ENCODE measurements around the gene SNPH. TPM values are rescaled to one million over a fixed set of nuclear protein-coding genes. Genes with fewer than 3 reads are reported as not detected.
A peak's percentile ranks its signal among the peaks of the same experiment; 100 is the strongest.
"Not testable (repeated sequence)": the region's sequence is repeated elsewhere in the genome, so short reads cannot be mapped to it uniquely, and the experiment has no call there.

Gene SNPH
- 1.1 TPM for polyA plus RNA-seq (2013, experiment 1 of 2)
- polyA plus RNA-seq (2013, experiment 2 of 2), result 1.1 TPM

DNA sequence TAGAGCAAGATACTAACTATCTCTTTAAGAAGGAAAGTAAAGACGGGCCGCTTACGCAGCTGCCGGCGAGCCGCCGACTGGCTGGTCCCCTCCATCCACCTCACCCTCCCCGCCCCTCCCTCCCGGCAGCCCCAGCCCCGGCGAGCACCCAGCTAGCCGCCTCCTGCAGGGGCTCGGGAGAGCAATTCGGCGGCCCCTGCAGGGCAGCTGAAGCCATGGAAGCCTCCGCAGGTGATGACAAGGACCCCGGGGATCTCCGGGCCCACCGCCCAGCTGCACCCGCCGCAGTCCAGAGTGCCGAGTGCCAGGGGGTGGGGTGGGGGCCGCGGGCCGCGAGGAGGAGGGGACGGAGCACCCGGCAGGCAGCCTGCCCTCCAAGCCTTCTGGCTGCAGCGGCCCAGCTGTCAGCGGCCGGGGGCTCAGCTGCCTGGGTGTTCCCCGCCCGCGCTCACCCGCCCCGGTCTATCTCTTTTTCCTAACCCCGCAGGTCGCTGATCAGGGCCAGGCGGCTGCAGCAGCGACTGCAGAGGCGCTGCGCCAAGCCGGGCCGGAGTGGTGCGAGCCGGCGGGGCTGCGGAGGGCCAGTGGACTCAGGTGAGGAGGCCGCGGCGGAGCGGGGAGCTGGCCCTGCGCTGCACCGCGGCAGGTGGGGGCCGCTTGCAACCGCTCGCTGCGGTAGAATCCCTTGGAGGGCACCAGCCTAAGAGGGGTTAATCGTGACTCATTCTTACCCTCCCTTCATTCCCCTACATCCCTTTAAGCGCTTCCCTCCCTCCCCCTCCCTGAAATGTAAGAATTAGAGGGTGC is at the start of gene SNPH:
SNPH (plus strand) TSS at position 128 of the 807 bp plus-strand sequence. CDS start 29,946 bp downstream, outside the sequence.
- Histone ChIP-seq H2AK5ac (ENCODE audit: low read depth, low read length) (no peak within 1 kb of the TSS), H3K4me3 (ENCODE audit: low read length in 2 of 2) (peak within 1 kb of the TSS; percentile 46 to 81), H3K79me1 (ENCODE audit: low read depth, low read length) (no peaks in the 10 kb centered on the region), H2BK12ac (ENCODE audit: low read length) (no peak within 1 kb of the TSS), H3K14ac (ENCODE audit: low read length) (no peak within 1 kb of the TSS), H3K27me3 (ENCODE audit: control insufficient read depth in 3 of 3, insufficient read depth in 3 of 3, low read depth in 1 of 3, low read length in 3 of 3) (peaks cover 0 to 71% (median 11%) of the 10 kb centered on the region in 3 experiments), H2AFZ (ENCODE audit: low read length) (peak within 1 kb of the TSS; percentile 98), H3K4ac (ENCODE audit: low read length) (no peak within 1 kb of the TSS), H3K9me3 (replicated peaks in 1 of 2; ENCODE audit: control insufficient read depth in 2 of 2, insufficient read depth in 1 of 2, low read depth in 1 of 2, low read length in 2 of 2) (no peaks in the 10 kb centered on the region), H3K9ac (ENCODE audit: low read depth, low read length, poor library complexity) (peak within 1 kb of the TSS; percentile 50), H2BK15ac (ENCODE audit: low read length) (no peak within 1 kb of the TSS), H2BK5ac (ENCODE audit: low read length) (no peak within 1 kb of the TSS), H3K4me1 (ENCODE audit: control insufficient read depth in 2 of 2, insufficient read depth in 1 of 2, low read depth in 1 of 2, low read length in 2 of 2) (peaks cover 4 to 5% of the 10 kb centered on the region in 2 donors), H3K4me2 (ENCODE audit: insufficient read depth, low read length, poor library complexity, severe bottlenecking) (peak within 1 kb of the TSS; percentile 73), H3K18ac (ENCODE audit: low read length) (peak within 1 kb of the TSS; percentile 89), H4K91ac (ENCODE audit: low read depth, low read length, poor library complexity) (no peak within 1 kb of the TSS), H3K36me3 (replicated peaks in 1 of 2; ENCODE audit: control insufficient read depth in 2 of 2, insufficient read depth in 2 of 2, low read length in 2 of 2) (no peaks in the 10 kb centered on the region), H3K27ac (replicated peaks; ENCODE audit: low read length) (no peak within 1 kb of the TSS), H4K8ac (ENCODE audit: low read depth, low read length) (no peak within 1 kb of the TSS), H2BK120ac (ENCODE audit: low read depth, low read length) (no peak within 1 kb of the TSS), H3K23ac (ENCODE audit: low read depth, low read length, poor library complexity) (no peak within 1 kb of the TSS)
- no CpG with 5 or more reads among the region's 61 CpGs for WGBS, 2 donors (ENCODE audit: extremely low coverage in 2 of 2, insufficient read length in 2 of 2, insufficient replicate concordance in 1 of 2)
- DNase-seq (ENCODE audit: low spot score), result peak; percentile 49

DNA sequence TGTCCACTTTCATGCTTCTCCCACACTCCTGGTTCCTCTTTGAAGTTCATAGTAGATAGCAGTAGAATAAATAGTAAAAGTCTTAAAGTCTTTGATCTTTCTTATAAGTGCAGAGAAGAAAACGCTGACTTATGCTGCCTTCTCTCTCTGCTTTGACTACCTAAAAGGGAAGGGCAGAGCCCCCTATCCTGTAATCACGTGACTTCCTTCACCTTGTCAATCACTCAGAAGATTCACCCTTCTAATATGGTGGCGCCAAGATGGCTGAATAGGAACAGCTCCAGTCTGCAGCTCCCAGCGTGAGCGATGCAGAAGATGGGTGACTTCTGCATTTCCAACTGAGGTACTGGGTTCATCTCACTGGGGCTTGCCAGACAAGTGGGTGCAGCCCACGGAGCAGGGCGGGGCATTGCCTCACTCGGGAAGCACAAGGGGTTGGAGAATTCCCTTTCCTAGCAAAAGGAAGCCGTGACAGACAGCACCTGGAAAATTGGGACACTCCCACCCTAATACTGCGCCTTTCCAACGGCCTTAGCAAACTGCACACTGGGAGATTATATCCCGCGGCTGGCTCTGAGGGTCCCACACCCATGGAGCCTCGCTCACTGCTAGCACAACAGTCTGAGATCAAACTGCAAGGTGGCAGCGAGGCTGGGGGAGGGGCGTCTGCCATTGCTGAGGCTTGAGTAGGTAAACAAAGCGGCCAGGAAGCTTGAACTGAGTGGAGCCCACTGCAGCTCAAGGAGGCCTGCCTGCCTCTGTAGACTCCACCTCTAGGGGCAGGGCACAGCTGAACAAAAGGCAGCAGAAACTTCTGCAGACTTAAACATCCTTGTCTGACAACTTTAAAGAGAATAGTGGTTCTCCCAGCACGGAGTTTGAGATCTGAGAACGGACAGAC is 49.3 kb upstream of the SNPH start:
- not testable (repeated sequence) for H3K4me2 ChIP-seq (ENCODE audit: insufficient read depth, low read length, poor library complexity, severe bottlenecking); H2BK5ac ChIP-seq (ENCODE audit: low read length); H2BK15ac ChIP-seq (ENCODE audit: low read length); H3K23ac ChIP-seq (ENCODE audit: low read depth, low read length, poor library complexity); H3K4me1 ChIP-seq (ENCODE audit: control insufficient read depth in 2 of 2, insufficient read depth in 1 of 2, low read depth in 1 of 2, low read length in 2 of 2); H2BK12ac ChIP-seq (ENCODE audit: low read length); H3K14ac ChIP-seq (ENCODE audit: low read length); H3K79me1 ChIP-seq (ENCODE audit: low read depth, low read length); H3K18ac ChIP-seq (ENCODE audit: low read length); H3K27ac ChIP-seq (replicated peaks; ENCODE audit: low read length); H4K91ac ChIP-seq (ENCODE audit: low read depth, low read length, poor library complexity); DNase-seq (ENCODE audit: low spot score); H3K36me3 ChIP-seq (replicated peaks in 1 of 2; ENCODE audit: control insufficient read depth in 2 of 2, insufficient read depth in 2 of 2, low read length in 2 of 2); H3K9ac ChIP-seq (ENCODE audit: low read depth, low read length, poor library complexity); H3K4ac ChIP-seq (ENCODE audit: low read length); H3K4me3 ChIP-seq (ENCODE audit: low read length in 2 of 2); H3K9me3 ChIP-seq (replicated peaks in 1 of 2; ENCODE audit: control insufficient read depth in 2 of 2, insufficient read depth in 1 of 2, low read depth in 1 of 2, low read length in 2 of 2); H4K8ac ChIP-seq (ENCODE audit: low read depth, low read length); H2BK120ac ChIP-seq (ENCODE audit: low read depth, low read length); H2AK5ac ChIP-seq (ENCODE audit: low read depth, low read length)
- Histone ChIP-seq H3K27me3 (ENCODE audit: control insufficient read depth in 3 of 3, insufficient read depth in 3 of 3, low read depth in 1 of 3, low read length in 3 of 3) (peaks cover 0 to 28% (median 2%) of the 10 kb centered on the region in 3 experiments), H2AFZ (ENCODE audit: low read length) (peak overlapping the region; percentile 45)
- no CpG with 5 or more reads among the region's 19 CpGs for WGBS, 2 donors (ENCODE audit: extremely low coverage in 2 of 2, insufficient read length in 2 of 2, insufficient replicate concordance in 1 of 2)

GRCh38 chr20:1222750-1223149 is 43.3 kb upstream of the SNPH start:
- H4K91ac ChIP-seq (ENCODE audit: low read depth, low read length, poor library complexity); H3K14ac ChIP-seq (ENCODE audit: low read length); H2BK12ac ChIP-seq (ENCODE audit: low read length); H3K18ac ChIP-seq (ENCODE audit: low read length); H3K9me3 ChIP-seq (replicated peaks in 1 of 2; ENCODE audit: control insufficient read depth in 2 of 2, insufficient read depth in 1 of 2, low read depth in 1 of 2, low read length in 2 of 2); H3K4me1 ChIP-seq (ENCODE audit: control insufficient read depth in 2 of 2, insufficient read depth in 1 of 2, low read depth in 1 of 2, low read length in 2 of 2); H3K36me3 ChIP-seq (replicated peaks in 1 of 2; ENCODE audit: control insufficient read depth in 2 of 2, insufficient read depth in 2 of 2, low read length in 2 of 2); H3K4me2 ChIP-seq (ENCODE audit: insufficient read depth, low read length, poor library complexity, severe bottlenecking); H3K27ac ChIP-seq (replicated peaks; ENCODE audit: low read length); H3K23ac ChIP-seq (ENCODE audit: low read depth, low read length, poor library complexity); H4K8ac ChIP-seq (ENCODE audit: low read depth, low read length); DNase-seq (ENCODE audit: low spot score); H3K9ac ChIP-seq (ENCODE audit: low read depth, low read length, poor library complexity); H3K79me1 ChIP-seq (ENCODE audit: low read depth, low read length); H3K4me3 ChIP-seq (ENCODE audit: low read length in 2 of 2); H2AFZ ChIP-seq (ENCODE audit: low read length); H2BK5ac ChIP-seq (ENCODE audit: low read length); H2AK5ac ChIP-seq (ENCODE audit: low read depth, low read length); H2BK120ac ChIP-seq (ENCODE audit: low read depth, low read length); H2BK15ac ChIP-seq (ENCODE audit: low read length); H3K4ac ChIP-seq (ENCODE audit: low read length): not testable (repeated sequence)
- no CpG with 5 or more reads among the region's 4 CpGs for WGBS, 2 donors (ENCODE audit: extremely low coverage in 2 of 2, insufficient read length in 2 of 2, insufficient replicate concordance in 1 of 2)
- peaks cover 0 to 23% (median 8%) of the 10 kb centered on the region in 3 experiments for H3K27me3 ChIP-seq (ENCODE audit: control insufficient read depth in 3 of 3, insufficient read depth in 3 of 3, low read depth in 1 of 3, low read length in 3 of 3)
